GM12878 (cell line): Measurements from ENCODE around the gene CREG1. TPM values are rescaled to one million over a fixed set of nuclear protein-coding genes. Genes with fewer than 3 reads are reported as not detected.

Source experiments
- ATAC-seq: fragments of 200-7000 bp; cut with Tn5 transposase; 3 replicates; pipeline ENCODE4 v1.9.1; 2020; ENCODE audit warnings: mild to moderate bottlenecking, moderate library complexity
- BruUV-seq: library from RNA; stranded (reverse); fragments of 400-500 nt; replicated peaks from 2 replicates; lab custom pipeline; 2021; lab: Mats Ljungman, UMichigan
- CTCF ChIA-PET: fragments of 300-600 bp; sonication (Branson Sonifier 250); formaldehyde crosslinking; extraction: SDS; loops from one replicate; lab custom pipeline; 2021; ENCODE audit warnings: inconsistent platforms; lab: Yijun Ruan, JAX
- POLR2A ChIA-PET: fragments of 350-600 bp; formaldehyde crosslinking; extraction: SDS; loops from one replicate; lab custom pipeline; 2021; ENCODE audit warnings: inconsistent platforms; lab: Charles Lee
- RAD21 ChIA-PET: fragments of 300-600 bp; sonication (Branson Sonifier 250); formaldehyde crosslinking; loops from one replicate; lab custom pipeline; 2023; ENCODE audit warnings: antibody characterized with exemption; ENCODE audit not compliant: unreplicated experiment; lab: Charles Lee
- SMC1A ChIA-PET: fragments of 300-600 bp; sonication (Branson Sonifier 250); formaldehyde crosslinking; loops from one replicate; lab custom pipeline; 2023; ENCODE audit not compliant: unreplicated experiment, uncharacterized antibody; lab: Charles Lee
- DNase-seq: peaks from one replicate; pipeline ENCODE4 v3.0.0-alpha.2; 2011; ENCODE audit warnings: low read depth, low spot score
- FAIRE-seq: peaks from 3 replicates; lab custom pipeline; 2011; peaks lifted over from hg19 to GRCh38; lab: Jason Lieb, UNC
- H2AFZ ChIP-seq: 2 replicates; pipeline ENCODE4 v1.6.0; 2011; ENCODE audit warnings: low read depth, low read length, control low read depth; ENCODE audit not compliant: control insufficient read depth
- H3K27ac ChIP-seq: 2 replicates; pipeline ENCODE4 v1.5.1; 2011; ENCODE audit warnings: control low read depth; ENCODE audit not compliant: control insufficient read depth, insufficient read depth
- H3K27me3 ChIP-seq, 2 experiments: replicated peaks in 1 of 2; 2 replicates each; pipeline versions ENCODE4 v1.6.0 to v1.6.1; 2011; ENCODE audit warnings: low read length in 1 of 2; ENCODE audit not compliant: control insufficient read depth in 2 of 2, insufficient read depth in 2 of 2
- H3K36me3 ChIP-seq, 2 experiments: 2 replicates each; pipeline ENCODE4 v1.5.1; 2011; ENCODE audit warnings: low read length in 1 of 2; ENCODE audit not compliant: control insufficient read depth in 2 of 2, insufficient read depth in 2 of 2
- H3K4me1 ChIP-seq: 2 replicates; pipeline ENCODE4 v1.6.1; 2011; ENCODE audit warnings: mild to moderate bottlenecking, low read length, moderate library complexity, mixed read lengths; ENCODE audit not compliant: control insufficient read depth, insufficient read depth
- H3K4me2 ChIP-seq: 2 replicates; pipeline ENCODE4 v1.6.0; 2011; ENCODE audit warnings: control low read depth; ENCODE audit not compliant: control insufficient read depth, insufficient read depth
- H3K4me3 ChIP-seq: fragments of 200-600 bp; sonication (generic); 2 replicates; pipeline ENCODE4 v1.5.1; 2016
- H3K79me2 ChIP-seq: 2 replicates; pipeline ENCODE4 v1.6.0; 2011; ENCODE audit warnings: low read length; ENCODE audit not compliant: control insufficient read depth, insufficient read depth
- H3K9ac ChIP-seq: 2 replicates; pipeline ENCODE4 v1.8.0; 2011; ENCODE audit warnings: low read length, control low read depth, mixed read lengths; ENCODE audit not compliant: control insufficient read depth, insufficient read depth
- H3K9me3 ChIP-seq: replicated peaks from 3 replicates; pipeline ENCODE4 v1.5.1; 2011; ENCODE audit warnings: mild to moderate bottlenecking, low read length; ENCODE audit not compliant: control insufficient read depth, insufficient read depth
- H4K20me1 ChIP-seq: 2 replicates; pipeline ENCODE4 v1.6.0; 2011; ENCODE audit not compliant: control insufficient read depth, insufficient read depth
- JUND ChIP-seq: IDR thresholded peaks from 2 replicates; pipeline ENCODE4 v1.6.1; 2012; ENCODE audit warnings: low read depth, mild to moderate bottlenecking, low read length, improper control_type of control experiment, moderate library complexity
- RUNX3 ChIP-seq: IDR thresholded peaks from 2 replicates; pipeline ENCODE4 v1.6.1; 2012; ENCODE audit warnings: low read length, inconsistent platforms
- SPI1 ChIP-seq: IDR thresholded peaks from 2 replicates; pipeline ENCODE4 v1.6.1; 2011; ENCODE audit warnings: low read depth, mild to moderate bottlenecking, low read length, moderate library complexity, borderline replicate concordance; ENCODE audit not compliant: insufficient read depth
- ZNF217 ChIP-seq: fragments of 450-650 bp; IDR thresholded peaks from 2 replicates; pipeline ENCODE4 v1.6.1; 2017; ENCODE audit warnings: antibody characterized with exemption, mild to moderate bottlenecking
- WGBS: methylation state at CpG from one replicate; pipeline ENCODE4 v1.1.6; 2016; ENCODE audit warnings: low lambda C conversion rate; ENCODE audit not compliant: insufficient replicate concordance, insufficient coverage; ENCODE audit errors: missing lambda C conversion rate; 5-methylcytosine and 5-hydroxymethylcytosine counted together
- in situ Hi-C: fragments of 300-500 bp; cut with MboI; formaldehyde crosslinking; loops from 9 replicates; pipeline ENCODE4 v1.14.3; 2018; ENCODE audit warnings: mixed read lengths
- intact Hi-C: fragments of 100-400 bp; cut with micrococcal nuclease; formaldehyde crosslinking; loops from one replicate; pipeline ENCODE4 v1.14.2; 2022; ENCODE audit not compliant: unreplicated experiment
- polyA plus RNA-seq, 11 experiments: library from polyadenylated mRNA; depleted of rRNA in 4 of 11; unstranded in 6 of 11; stranded (reverse) in 5 of 11; fragments of >200 nt; fragmentation: Nextera tagmentation in 4 of 11; fragmentation: Illumina TruSeq in 1 of 11; extraction: Ambion mirVana in 4 of 11; extraction: Trizol in 1 of 11; gene quantifications; 1 replicate in 1 of 11; 2 replicates in 10 of 11; pipeline versions ENCODE4 v1.2.1 to v1.2.3, GENCODE V29; 2011 to 2016; ENCODE audit warnings: inconsistent platforms in 2 of 11, missing spikeins in 2 of 11, low read depth in 1 of 11
- total RNA-seq, 4 experiments: library from RNA; depleted of rRNA in 3 of 4; stranded (reverse); fragments of >200 nt in 3 of 4; fragmentation: Illumina TruSeq in 1 of 4; extraction: Trizol in 1 of 4; gene quantifications; 2 replicates each; pipeline versions ENCODE4 v1.2.1 to v1.2.3, GENCODE V29; 2013 to 2021
- TF ChIP-seq, protein P1 (sequence below): fragments of 450-650 bp; IDR thresholded peaks from 2 replicates; pipeline ENCODE4 v1.6.1; 2017; ENCODE audit warnings: borderline replicate concordance

The CREG1 gene
- total and polyA plus RNA-seq, 10 of the 15 experiments (the other 5 are each of a cell fraction or from before 2014, with no cell fraction given): 5.3 to 43.8 (median 22.1) TPM

DNA sequence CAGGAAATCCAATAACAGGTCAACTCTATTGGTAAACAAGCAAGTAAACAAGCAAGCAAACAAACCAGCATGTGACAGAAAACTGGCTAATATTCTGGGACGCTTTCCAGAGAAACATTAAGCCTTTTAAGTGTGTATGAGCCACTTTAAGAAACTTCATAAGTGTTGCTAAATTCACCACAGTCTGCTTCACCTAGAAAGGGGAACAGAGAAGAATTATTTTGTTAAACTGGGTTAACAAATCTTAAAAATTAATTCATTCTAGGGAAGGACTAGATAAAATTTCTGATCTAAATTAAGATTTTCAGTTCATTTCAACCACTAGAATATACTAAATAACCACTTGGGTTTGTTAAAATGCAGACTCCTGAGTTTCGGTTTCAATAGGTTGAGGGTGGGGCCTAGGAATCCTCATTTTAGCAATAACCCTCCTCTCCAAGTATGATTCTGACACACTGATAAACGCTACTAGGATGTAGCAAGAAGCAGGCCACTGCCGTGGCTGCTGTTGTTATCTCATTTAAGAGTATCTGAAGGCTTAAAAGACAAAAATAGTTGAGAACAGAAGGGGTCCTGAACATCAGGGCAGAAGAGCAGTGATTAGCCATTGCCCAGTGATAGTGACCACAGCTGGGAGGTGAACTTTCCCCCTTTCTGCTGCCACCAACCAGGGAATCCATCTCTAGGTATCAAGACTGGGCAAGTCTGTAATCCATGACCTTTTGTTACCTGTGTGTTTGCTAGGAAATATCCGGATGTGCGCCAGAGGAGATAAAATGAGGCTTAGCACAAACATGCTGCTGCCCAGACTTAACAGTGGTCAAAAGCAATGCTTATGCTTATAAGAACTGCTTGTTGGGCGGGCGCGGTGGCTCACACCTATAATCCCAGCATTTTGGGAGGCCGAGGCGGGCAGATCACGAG lies 11.2 kb downstream of the CREG1 start:
- Histone ChIP-seq H3K27ac (peak overlapping the region; percentile 45; the same call in 1 of the 2 replicates), H3K9me3 (no peaks in the 10 kb centered on the region), H3K4me3 (peak overlapping the region; percentile 23; the same call in 1 of the 2 replicates), H3K9ac (peak overlapping the region; percentile 10; the same call in 1 of the 2 replicates), H4K20me1 (no peaks in the 10 kb centered on the region), H3K4me2 (peak overlapping the region; percentile 60), H3K36me3 (peaks cover 1 to 6% of the 10 kb centered on the region in 2 experiments; a peak in 2 of 4 replicates), H3K79me2 (no peaks in the 10 kb centered on the region; the same call in 1 of the 2 replicates), H3K27me3 (no peaks in the 10 kb centered on the region), H3K4me1 (peaks cover 59% of the 10 kb centered on the region), H2AFZ (peak overlapping the region; percentile 2)
- ATAC-seq: peak; percentile 32
- no peak for DNase-seq
- WGBS: 66% methylated on average over 12 of the region's 12 CpGs
- TF ChIP-seq SPI1 (peak; percentile 32; the same call in 1 of the 2 replicates), ZNF217 (0 out of 2 replicates have a peak, but pooled peaks have one; percentile 22), RUNX3 (peak; percentile 34; the same call in 1 of the 2 replicates), JUND (no peak)
- TF ChIP-seq, protein P1, sequence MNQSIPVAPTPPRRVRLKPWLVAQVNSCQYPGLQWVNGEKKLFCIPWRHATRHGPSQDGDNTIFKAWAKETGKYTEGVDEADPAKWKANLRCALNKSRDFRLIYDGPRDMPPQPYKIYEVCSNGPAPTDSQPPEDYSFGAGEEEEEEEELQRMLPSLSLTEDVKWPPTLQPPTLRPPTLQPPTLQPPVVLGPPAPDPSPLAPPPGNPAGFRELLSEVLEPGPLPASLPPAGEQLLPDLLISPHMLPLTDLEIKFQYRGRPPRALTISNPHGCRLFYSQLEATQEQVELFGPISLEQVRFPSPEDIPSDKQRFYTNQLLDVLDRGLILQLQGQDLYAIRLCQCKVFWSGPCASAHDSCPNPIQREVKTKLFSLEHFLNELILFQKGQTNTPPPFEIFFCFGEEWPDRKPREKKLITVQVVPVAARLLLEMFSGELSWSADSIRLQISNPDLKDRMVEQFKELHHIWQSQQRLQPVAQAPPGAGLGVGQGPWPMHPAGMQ: no peak
- BruUV-seq: no TSS peak
- FAIRE-seq: no peak
- ChIA-PET CTCF (interaction anchor here (0.6 to 9.6 kb wide), 17 partner anchors 9 to 484 kb away, joined by 3 to 262 read pairs (median 8); partner anchors contain the start of gene CREG1), RAD21 (interaction anchor here (0.9 to 6.0 kb wide), 3 partner anchors 9 to 323 kb away, joined by 3 to 70 read pairs (median 12); partner anchors contain the start of genes CREG1 and POU2F1), SMC1A (interaction anchor here (0.9 to 6.8 kb wide), 8 partner anchors 9 to 280 kb away, joined by 3 to 83 read pairs (median 6); partner anchors contain the start of gene CREG1), POLR2A (interaction anchor here (0.6 to 1.3 kb wide), 2 partner anchors 8 to 309 kb away, joined by 4 to 7 read pairs; no protein-coding TSS in a partner anchor)
- in situ Hi-C loops (no loop called here), intact Hi-C loops (no loop called here)
